Ascending aorta (tissue), 2 donors: ENCODE results near the gene EPHA1. TPM values are rescaled to one million over a fixed set of nuclear protein-coding genes. Genes with fewer than 3 reads are reported as not detected.

Experiments
- DNase-seq, 2 donors: peaks; one replicate each; pipeline ENCODE4 v3.0.0-alpha.2; 2019; ENCODE audit warnings: low spot score in 2 of 2
- H3K27ac ChIP-seq, 2 donors: fragments of 200-600 bp; sonication (generic); one replicate each; pipeline ENCODE4 v1.5.1; 2016 to 2017; ENCODE audit warnings: mild to moderate bottlenecking in 1 of 2
- H3K27me3 ChIP-seq: fragments of 200-600 bp; sonication (generic); one replicate; pipeline ENCODE4 v1.5.1; 2017
- H3K36me3 ChIP-seq, 2 donors: fragments of 200-600 bp; sonication (generic); one replicate each; pipeline ENCODE4 v1.5.1; 2016
- H3K4me1 ChIP-seq, 2 donors: fragments of 200-600 bp; sonication (generic); one replicate each; pipeline ENCODE4 v1.5.1; 2016 to 2017; ENCODE audit warnings: mild to moderate bottlenecking in 1 of 2
- H3K4me3 ChIP-seq, 2 donors: fragments of 200-600 bp; sonication (generic); one replicate each; pipeline ENCODE4 v1.5.1; 2016 to 2017; ENCODE audit warnings: mild to moderate bottlenecking in 1 of 2
- H3K9me3 ChIP-seq, 2 donors: fragments of 200-600 bp; sonication (generic); one replicate each; pipeline ENCODE4 v1.5.1; 2016
- CTCF ChIP-seq, 3 experiments: fragments of 200-600 bp in 2 of 3; fragments of 450-650 bp in 1 of 3; sonication (generic) in 2 of 3; IDR thresholded peaks; one replicate each; pipeline ENCODE4 v1.5.1; 2016 to 2019; ENCODE audit warnings: antibody characterized with exemption in 3 of 3, mild to moderate bottlenecking in 1 of 3, moderate library complexity in 1 of 3
- intact Hi-C: fragments of 100-400 bp; cut with DNase I; formaldehyde crosslinking; loops from one replicate; pipeline ENCODE4 v1.15.1; 2023
- total RNA-seq: library from RNA; depleted of rRNA; stranded (reverse); fragments of >200 nt; gene quantifications from one replicate; pipeline ENCODE4 v1.1.0, GENCODE V29; 2016

Gene EPHA1
- total RNA-seq, 1 donor from 2014 or later = not detected

GRCh38 chr7:143368387-143368786 lies 40.3 kb downstream of the EPHA1 start:
- intact Hi-C loops = no loop called here
- Histone ChIP-seq H3K9me3 (no peaks in the 10 kb centered on the region), H3K27ac (no peak overlapping the region), H3K36me3 (no peaks in the 10 kb centered on the region), H3K4me3 (no peak overlapping the region), H3K27me3 (no peaks in the 10 kb centered on the region), H3K4me1 (no peaks in the 10 kb centered on the region)
- no peak for DNase-seq
- TF ChIP-seq CTCF (IDR thresholded peaks at IDR 0.05) = no peak

- H3K9me3 ChIP-seq = no peaks in the 10 kb centered on the region
- no peak overlapping the region for H3K4me3 ChIP-seq
- DNase-seq = no peak
- TF ChIP-seq CTCF (IDR thresholded peaks at IDR 0.05) = no peak
- H3K4me1 ChIP-seq = peaks cover 0 to under 1% of the 10 kb centered on the region in 2 donors
- intact Hi-C loops = no loop called here
- H3K36me3 ChIP-seq = no peaks in the 10 kb centered on the region
- no peaks in the 10 kb centered on the region for H3K27me3 ChIP-seq
- no peak overlapping the region for H3K27ac ChIP-seq
Observed at GRCh38 chr7:143367972-143368371, 40.7 kb downstream of the EPHA1 start.

GRCh38 chr7:143363016-143363937 lies 45.4 kb downstream of the EPHA1 start:
- Histone ChIP-seq H3K9me3 (no peaks in the 10 kb centered on the region), H3K27me3 (no peaks in the 10 kb centered on the region), H3K27ac (no peak overlapping the region), H3K4me3 (peak overlapping the region; percentile 69 to 79), H3K36me3 (no peaks in the 10 kb centered on the region), H3K4me1 (peaks cover 0 to 8% of the 10 kb centered on the region in 2 donors)
- TF ChIP-seq CTCF (IDR thresholded peaks at IDR 0.05) = no peak
- intact Hi-C loops = loop anchor here (2.0 to 5.0 kb wide), 2 partner anchors 54 to 74 kb away; partner anchors contain the start of gene CASP2
- no peak for DNase-seq

- H3K27ac ChIP-seq = no peak within 1 kb of the TSS
- DNase-seq = no peak
- intact Hi-C loops = loop anchor here (1.0 to 5.0 kb wide), 3 partner anchors 17 to 74 kb away; partner anchors contain the start of gene CASP2
- H3K4me1 ChIP-seq = peaks cover 0 to 8% of the 10 kb centered on the region in 2 donors
- peak within 1 kb of the TSS; percentile 69 to 79 for H3K4me3 ChIP-seq
- no peaks in the 10 kb centered on the region for H3K36me3 ChIP-seq
- TF ChIP-seq CTCF (IDR thresholded peaks at IDR 0.05) = no peak
- no peaks in the 10 kb centered on the region for H3K9me3 ChIP-seq
- no peaks in the 10 kb centered on the region for H3K27me3 ChIP-seq
Observed at GRCh38 chr7:143362131-143363015, 46.3 kb downstream of the EPHA1 start, which contains the start of gene FAM131B. TSS of gene FAM131B (minus strand) at chr7:143362713. CDS start at chr7:143362603, 110 bp downstream.

GRCh38 chr7:143361552-143362130 lies 47.0 kb downstream of the EPHA1 start:
- DNase-seq = no peak
- no peak for TF ChIP-seq CTCF (IDR thresholded peaks at IDR 0.05)
- intact Hi-C loops = loop anchor here (1.0 to 5.0 kb wide), 3 partner anchors 18 to 73 kb away; partner anchors contain the start of gene CASP2

More at GRCh38 chr7:143361552-143362130, 47.0 kb downstream of the EPHA1 start:
- Histone ChIP-seq H3K4me3 (peak overlapping the region; percentile 69 to 79), H3K4me1 (peaks cover 0 to 8% of the 10 kb centered on the region in 2 donors), H3K36me3 (no peaks in the 10 kb centered on the region), H3K27me3 (no peaks in the 10 kb centered on the region), H3K9me3 (no peaks in the 10 kb centered on the region), H3K27ac (no peak overlapping the region)
